HepG2 (cell line): ENCODE measurements around the gene ZNF556.

Source experiments
- ATF3 ChIP-seq: sonication (generic); formaldehyde crosslinking; IDR thresholded peaks from 2 replicates; pipeline ENCODE4 v1.4.0; 2020; ENCODE audit warnings: missing genetic modification reagents
- CREB1 ChIP-seq, 2 experiments: fragments of 450-650 bp in 1 of 2; IDR thresholded peaks; 2 replicates each; pipeline ENCODE4 v1.6.1; 2016 to 2017; ENCODE audit warnings: control low read depth in 1 of 2, mild to moderate bottlenecking in 1 of 2, missing compliant biosample characterization in 1 of 2, missing genetic modification characterization in 1 of 2
- CTCF ChIP-seq: sonication (generic); formaldehyde crosslinking; IDR thresholded peaks from 2 replicates; pipeline ENCODE4 v1.5.0; 2020; ENCODE audit warnings: mild to moderate bottlenecking, missing genetic modification reagents, moderate library complexity
- KMT2B ChIP-seq: IDR thresholded peaks from 2 replicates; pipeline ENCODE4 v1.6.1; 2016; ENCODE audit warnings: missing genetic modification reagents, missing compliant biosample characterization
- MXD1 ChIP-seq: sonication (generic); formaldehyde crosslinking; IDR thresholded peaks from 2 replicates; pipeline ENCODE4 v1.4.0; 2020; ENCODE audit warnings: mild to moderate bottlenecking, missing genetic modification reagents
- NFE2L1 ChIP-seq: sonication (generic); formaldehyde crosslinking; IDR thresholded peaks from 2 replicates; pipeline ENCODE4 v1.4.0; 2020; ENCODE audit warnings: missing genetic modification reagents, mild to moderate bottlenecking, borderline replicate concordance
- NR3C1 ChIP-seq: sonication (generic); formaldehyde crosslinking; IDR thresholded peaks from 2 replicates; pipeline ENCODE4 v1.4.0; 2020; ENCODE audit warnings: missing genetic modification reagents
- RFX5 ChIP-seq: IDR thresholded peaks from 2 replicates; pipeline ENCODE4 v1.6.1; 2011; ENCODE audit warnings: low read depth, low read length, improper control_type of control experiment
- SAFB2 ChIP-seq: sonication (generic); formaldehyde crosslinking; IDR thresholded peaks from 2 replicates; pipeline ENCODE4 v1.5.1; 2020; ENCODE audit warnings: missing genetic modification reagents, low read depth, mild to moderate bottlenecking, borderline replicate concordance
- YY1 ChIP-seq: IDR thresholded peaks from 2 replicates; pipeline ENCODE4 v1.6.1; 2011; ENCODE audit warnings: low read length, low read depth, moderate library complexity, mild to moderate bottlenecking; ENCODE audit not compliant: insufficient read depth, insufficient replicate concordance
- TF ChIP-seq, protein P1 (sequence below): sonication (generic); formaldehyde crosslinking; IDR thresholded peaks from 2 replicates; pipeline ENCODE4 v1.4.0; 2020; ENCODE audit warnings: mild to moderate bottlenecking, missing genetic modification reagents

- TF ChIP-seq, protein P1, sequence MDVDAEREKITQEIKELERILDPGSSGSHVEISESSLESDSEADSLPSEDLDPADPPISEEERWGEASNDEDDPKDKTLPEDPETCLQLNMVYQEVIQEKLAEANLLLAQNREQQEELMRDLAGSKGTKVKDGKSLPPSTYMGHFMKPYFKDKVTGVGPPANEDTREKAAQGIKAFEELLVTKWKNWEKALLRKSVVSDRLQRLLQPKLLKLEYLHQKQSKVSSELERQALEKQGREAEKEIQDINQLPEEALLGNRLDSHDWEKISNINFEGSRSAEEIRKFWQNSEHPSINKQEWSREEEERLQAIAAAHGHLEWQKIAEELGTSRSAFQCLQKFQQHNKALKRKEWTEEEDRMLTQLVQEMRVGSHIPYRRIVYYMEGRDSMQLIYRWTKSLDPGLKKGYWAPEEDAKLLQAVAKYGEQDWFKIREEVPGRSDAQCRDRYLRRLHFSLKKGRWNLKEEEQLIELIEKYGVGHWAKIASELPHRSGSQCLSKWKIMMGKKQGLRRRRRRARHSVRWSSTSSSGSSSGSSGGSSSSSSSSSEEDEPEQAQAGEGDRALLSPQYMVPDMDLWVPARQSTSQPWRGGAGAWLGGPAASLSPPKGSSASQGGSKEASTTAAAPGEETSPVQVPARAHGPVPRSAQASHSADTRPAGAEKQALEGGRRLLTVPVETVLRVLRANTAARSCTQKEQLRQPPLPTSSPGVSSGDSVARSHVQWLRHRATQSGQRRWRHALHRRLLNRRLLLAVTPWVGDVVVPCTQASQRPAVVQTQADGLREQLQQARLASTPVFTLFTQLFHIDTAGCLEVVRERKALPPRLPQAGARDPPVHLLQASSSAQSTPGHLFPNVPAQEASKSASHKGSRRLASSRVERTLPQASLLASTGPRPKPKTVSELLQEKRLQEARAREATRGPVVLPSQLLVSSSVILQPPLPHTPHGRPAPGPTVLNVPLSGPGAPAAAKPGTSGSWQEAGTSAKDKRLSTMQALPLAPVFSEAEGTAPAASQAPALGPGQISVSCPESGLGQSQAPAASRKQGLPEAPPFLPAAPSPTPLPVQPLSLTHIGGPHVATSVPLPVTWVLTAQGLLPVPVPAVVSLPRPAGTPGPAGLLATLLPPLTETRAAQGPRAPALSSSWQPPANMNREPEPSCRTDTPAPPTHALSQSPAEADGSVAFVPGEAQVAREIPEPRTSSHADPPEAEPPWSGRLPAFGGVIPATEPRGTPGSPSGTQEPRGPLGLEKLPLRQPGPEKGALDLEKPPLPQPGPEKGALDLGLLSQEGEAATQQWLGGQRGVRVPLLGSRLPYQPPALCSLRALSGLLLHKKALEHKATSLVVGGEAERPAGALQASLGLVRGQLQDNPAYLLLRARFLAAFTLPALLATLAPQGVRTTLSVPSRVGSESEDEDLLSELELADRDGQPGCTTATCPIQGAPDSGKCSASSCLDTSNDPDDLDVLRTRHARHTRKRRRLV (CRISPR knock-in tag), result no peak
- TF ChIP-seq CTCF (CRISPR knock-in tag) (no peak), MXD1 (CRISPR knock-in tag) (no peak), NR3C1 (CRISPR knock-in tag) (no peak), NFE2L1 (CRISPR knock-in tag) (no peak), SAFB2 (CRISPR knock-in tag) (no peak), CREB1 (IDR thresholded peaks at IDR 0.05) (no peak), CREB1 (CRISPR knock-in tag; IDR thresholded peaks at IDR 0.05) (no peak), ATF3 (no peak), RFX5 (no peak), KMT2B (CRISPR knock-in tag) (no peak), YY1 (no peak)
Observed at GRCh38 chr19:2850256-2850925, 16.7 kb upstream of the ZNF556 start.
